ENCODE results near the gene NSMF. TPM values are rescaled to one million over a fixed set of nuclear protein-coding genes. Genes with fewer than 3 reads are reported as not detected.

NSMF gene
- total RNA-seq, 1 donor from 2014 or later, result 12.2 TPM

DNA sequence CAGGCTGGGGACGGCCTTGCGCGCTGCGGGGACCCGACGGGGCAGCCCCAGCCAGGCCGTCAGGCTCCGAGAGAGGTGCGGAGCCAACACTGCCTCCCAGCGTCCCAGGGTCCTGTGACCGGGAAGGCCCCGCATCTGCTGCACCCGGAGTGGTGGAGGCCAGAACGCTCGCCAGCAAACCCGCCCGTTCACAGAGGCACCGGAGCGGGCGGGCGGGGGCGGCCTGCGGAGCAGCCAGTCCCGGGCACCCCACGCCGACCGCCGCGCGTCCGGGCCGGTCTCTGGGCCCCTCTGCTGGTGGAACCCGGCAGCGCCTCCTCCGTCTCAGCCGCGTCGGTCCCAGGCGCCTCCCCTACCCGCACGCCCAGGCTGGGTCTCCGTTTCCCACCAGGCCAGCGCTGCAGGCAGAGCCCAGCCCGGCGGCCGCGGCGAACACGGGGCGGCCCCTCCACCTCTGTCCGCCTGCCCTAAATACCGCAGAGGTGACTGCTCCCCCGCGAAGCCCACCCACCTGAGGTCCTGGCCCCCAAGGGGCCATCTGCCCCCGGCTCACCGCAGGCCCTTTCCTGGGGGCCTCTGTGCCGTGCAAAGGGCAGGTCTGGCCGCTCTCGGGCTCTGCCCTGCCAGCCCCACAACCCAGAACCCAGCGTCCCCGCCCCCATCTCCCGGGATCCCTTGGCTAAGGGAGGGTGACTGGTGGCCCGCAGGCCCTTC is 52.1 kb downstream of the NSMF start:
- no peak for DNase-seq (ENCODE audit: low spot score)

DNA sequence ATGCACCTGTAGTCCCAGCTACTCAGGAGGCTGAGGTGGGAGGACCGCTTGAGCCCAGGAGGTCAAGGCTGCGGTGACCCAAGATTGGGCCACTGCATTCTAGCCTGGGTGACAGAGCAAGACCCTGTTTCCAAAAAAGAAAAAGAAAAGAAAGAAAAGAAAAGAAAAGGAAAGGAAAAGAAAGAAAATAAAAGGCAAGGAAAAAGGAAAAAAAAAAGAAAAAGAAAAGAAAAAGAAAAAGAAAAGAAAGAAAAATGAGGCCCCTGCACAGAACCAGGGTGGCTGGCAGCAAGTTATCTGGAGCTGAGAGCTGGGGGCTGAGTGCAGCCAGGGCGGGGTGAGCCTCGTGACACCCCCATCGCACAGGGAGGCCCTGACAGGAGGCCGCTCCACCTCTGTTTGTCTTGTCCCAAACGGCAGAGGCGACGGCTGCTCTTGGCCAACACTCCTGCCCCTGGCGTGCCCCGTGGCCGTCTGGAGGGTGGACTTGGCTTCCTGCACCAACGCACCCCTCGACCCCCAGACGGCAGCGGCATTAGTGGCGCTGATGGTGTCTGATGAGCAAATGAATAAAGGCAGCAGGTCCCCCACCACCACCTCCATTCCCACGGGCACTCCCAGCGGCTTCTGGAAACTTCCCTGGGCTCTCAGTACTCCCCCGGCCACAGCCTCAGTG is 52.9 kb downstream of the NSMF start:
- DNase-seq (ENCODE audit: low spot score), result no peak
- intact Hi-C loops (cut with DNase I), result loop anchor here (2.0 kb wide), 1 partner anchor 111 kb away; no protein-coding TSS in a partner anchor

More for the DNA sequence above, 52.1 kb downstream of the NSMF start:
- intact Hi-C loops (cut with DNase I), result loop anchor here (2.0 kb wide), 1 partner anchor 112 kb away; no protein-coding TSS in a partner anchor

DNA sequence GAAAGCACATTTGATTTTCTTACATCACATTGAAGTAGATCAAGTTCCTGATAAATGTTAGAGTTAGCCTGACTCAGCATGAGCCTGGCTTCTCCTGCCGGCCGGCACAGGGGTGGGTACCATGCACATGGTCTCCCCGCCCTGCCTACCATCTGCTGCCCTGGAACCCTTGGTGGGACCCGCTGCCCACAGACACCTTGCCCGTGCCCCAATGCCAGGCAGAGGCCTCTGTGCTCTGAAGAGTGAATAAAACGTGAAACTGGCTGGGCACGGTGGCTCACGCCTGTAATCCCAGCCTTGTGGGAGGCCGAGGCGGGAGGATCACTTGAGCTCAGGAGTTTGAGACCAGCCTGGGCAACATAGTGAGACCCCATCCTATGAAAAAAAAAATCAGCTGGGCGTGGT is 53.5 kb downstream of the NSMF start:
- no peak for DNase-seq (ENCODE audit: low spot score)
- intact Hi-C loops (cut with DNase I), result loop anchor here (2.0 kb wide), 1 partner anchor 111 kb away; no protein-coding TSS in a partner anchor

- intact Hi-C loops (cut with DNase I), result no loop called here
- DNase-seq (ENCODE audit: low spot score), result no peak
These were observed 54.1 kb downstream of the NSMF start for GRCh38 chr9:137404961-137405567.

GRCh38 chr9:137403269-137403668 is 55.9 kb downstream of the NSMF start:
- no peak for DNase-seq (ENCODE audit: low spot score)
- intact Hi-C loops (cut with DNase I), result no loop called here

GRCh38 chr9:137402746-137403145 is 56.4 kb downstream of the NSMF start:
- intact Hi-C loops (cut with DNase I), result no loop called here
- no peak for DNase-seq (ENCODE audit: low spot score)

GRCh38 chr9:137398561-137399468 is 60.3 kb downstream of the NSMF start:
- no peak for DNase-seq (ENCODE audit: low spot score)
- intact Hi-C loops (cut with DNase I), result no loop called here

GRCh38 chr9:137397675-137398423 is 61.3 kb downstream of the NSMF start:
- intact Hi-C loops (cut with DNase I), result no loop called here
- DNase-seq (ENCODE audit: low spot score), result no peak

Small RNAs within 50 kb of the gene (microRNA-seq; reads per million reads assigned to microRNA genes)
- gene MIR7114, result not detected

Other genes starting within 250 kb of the NSMF start
- gene RNF208, start 237.1 kb downstream of the NSMF start, total RNA-seq, result 22.2 TPM
- gene CYSRT1, start 234.2 kb downstream of the NSMF start, total RNA-seq, result not detected
- gene RNF224, start 231.8 kb downstream of the NSMF start, total RNA-seq, result not detected
- not detected for gene SLC34A3, start 228.4 kb downstream of the NSMF start, total RNA-seq
- 304 TPM for gene TUBB4B, start 218.0 kb downstream of the NSMF start, total RNA-seq
- gene STPG3, start 208.0 kb downstream of the NSMF start, total RNA-seq, result not detected
- gene NELFB, start 204.0 kb downstream of the NSMF start, total RNA-seq, result 37.2 TPM
- gene TOR4A, start 181.6 kb downstream of the NSMF start, total RNA-seq, result 13.9 TPM
- 11.7 TPM for gene NRARP, start 157.1 kb downstream of the NSMF start, total RNA-seq
- gene EXD3, start 36.2 kb downstream of the NSMF start, total RNA-seq, result 11.3 TPM
- gene NOXA1, start 35.9 kb downstream of the NSMF start, total RNA-seq, result 3.3 TPM
- gene ENTPD8, start 18.0 kb downstream of the NSMF start, total RNA-seq, result not detected
- 8.1 TPM for gene PNPLA7, start 91.1 kb upstream of the NSMF start, total RNA-seq
- gene MRPL41, start 92.5 kb upstream of the NSMF start, total RNA-seq, result 184 TPM
- 21.2 TPM for gene DPH7, start 119.6 kb upstream of the NSMF start, total RNA-seq
- gene ZMYND19, start 131.2 kb upstream of the NSMF start, total RNA-seq, result 11.2 TPM
- gene ARRDC1, start 146.4 kb upstream of the NSMF start, total RNA-seq, result 21.1 TPM
- 39.8 TPM for gene EHMT1, start 159.7 kb upstream of the NSMF start, total RNA-seq

Data from cardiac septum (tissue), 1 donor.